ENCODE measurements around the gene ZNF280B. TPM values are rescaled to one million over a fixed set of nuclear protein-coding genes. Genes with fewer than 3 reads are reported as not detected.
"Not testable (repeated sequence)": the region's sequence is repeated elsewhere in the genome, so short reads cannot be mapped to it uniquely, and the experiment has no call there.

Gene ZNF280B
- total RNA-seq, 1 experiment from 2014 or later: 4.6 TPM

- intact Hi-C loops (cut with micrococcal nuclease; ENCODE audit: unreplicated experiment): no loop called here
Measured at GRCh38 chr22:22478470-22478869, 30.1 kb downstream of the ZNF280B start.

GRCh38 chr22:22474733-22475132 lies 33.8 kb downstream of the ZNF280B start:
- no peak for DNase-seq
- no peak for TF ChIP-seq CTCF (IDR thresholded peaks at IDR 0.05; ENCODE audit: unreplicated experiment)
- H3K9me3 Mint-ChIP-seq (ENCODE audit: low read depth, unreplicated experiment): no peaks in the 10 kb centered on the region
- CTCF ChIA-PET: no interaction called here
- H3K4me1 Mint-ChIP-seq (ENCODE audit: low read depth, unreplicated experiment): no peaks in the 10 kb centered on the region
- H3K36me3 Mint-ChIP-seq (ENCODE audit: insufficient read depth, unreplicated experiment): no peaks in the 10 kb centered on the region
- intact Hi-C loops (cut with micrococcal nuclease; ENCODE audit: unreplicated experiment): no loop called here
- H3K27me3 Mint-ChIP-seq (ENCODE audit: unreplicated experiment): peaks cover 18% of the 10 kb centered on the region
- no peak overlapping the region for H3K4me3 Mint-ChIP-seq (ENCODE audit: low read depth, unreplicated experiment)
- BruUV-seq (replicated peaks): no TSS peak
- no peak overlapping the region for H3K27ac Mint-ChIP-seq (ENCODE audit: unreplicated experiment)

More at GRCh38 chr22:22478470-22478869, 30.1 kb downstream of the ZNF280B start:
- TF ChIP-seq CTCF (IDR thresholded peaks at IDR 0.05; ENCODE audit: unreplicated experiment): no peak
- Mint-ChIP-seq H3K27ac (ENCODE audit: unreplicated experiment) (no peak overlapping the region), H3K36me3 (ENCODE audit: insufficient read depth, unreplicated experiment) (no peaks in the 10 kb centered on the region), H3K27me3 (ENCODE audit: unreplicated experiment) (no peaks in the 10 kb centered on the region), H3K4me3 (ENCODE audit: low read depth, unreplicated experiment) (no peak overlapping the region), H3K9me3 (ENCODE audit: low read depth, unreplicated experiment) (no peaks in the 10 kb centered on the region), H3K4me1 (ENCODE audit: low read depth, unreplicated experiment) (peaks cover 9% of the 10 kb centered on the region)
- no peak for DNase-seq
- no TSS peak for BruUV-seq (replicated peaks)
- CTCF ChIA-PET: interaction anchor here (0.9 kb wide), 1 partner anchor 23 kb away, joined by 3 read pairs; no protein-coding TSS in a partner anchor

DNA sequence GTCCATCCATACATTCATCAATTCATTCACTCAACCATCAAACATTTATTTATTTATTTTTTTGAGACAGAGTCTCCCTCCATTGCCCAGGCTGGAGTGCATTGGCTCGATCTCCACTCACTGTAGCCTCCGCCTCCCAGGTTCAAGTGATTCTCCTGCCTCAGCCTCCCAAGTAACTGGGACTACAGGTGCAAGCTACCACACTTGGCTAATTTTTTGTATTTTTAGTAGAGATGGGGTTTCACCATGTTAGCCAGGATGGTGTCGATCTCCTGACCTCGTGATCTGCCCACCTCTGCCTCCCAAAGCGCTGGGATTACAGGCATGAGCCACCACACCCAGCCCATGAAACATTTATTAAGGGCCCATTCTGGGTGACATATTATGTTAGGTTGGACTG lies 37.4 kb downstream of the ZNF280B start:
- CTCF ChIA-PET; intact Hi-C loops (cut with micrococcal nuclease; ENCODE audit: unreplicated experiment); H3K36me3 Mint-ChIP-seq (ENCODE audit: insufficient read depth, unreplicated experiment); H3K4me1 Mint-ChIP-seq (ENCODE audit: low read depth, unreplicated experiment); H3K9me3 Mint-ChIP-seq (ENCODE audit: low read depth, unreplicated experiment); BruUV-seq (replicated peaks); DNase-seq; H3K4me3 Mint-ChIP-seq (ENCODE audit: low read depth, unreplicated experiment); H3K27ac Mint-ChIP-seq (ENCODE audit: unreplicated experiment): not testable (repeated sequence)
- H3K27me3 Mint-ChIP-seq (ENCODE audit: unreplicated experiment): peaks cover 54% of the 10 kb centered on the region

- H3K27me3 Mint-ChIP-seq (ENCODE audit: unreplicated experiment): peaks cover 70% of the 10 kb centered on the region
- H3K4me1 Mint-ChIP-seq (ENCODE audit: low read depth, unreplicated experiment): no peaks in the 10 kb centered on the region
- no peak for TF ChIP-seq CTCF (IDR thresholded peaks at IDR 0.05; ENCODE audit: unreplicated experiment)
- H3K36me3 Mint-ChIP-seq (ENCODE audit: insufficient read depth, unreplicated experiment): no peaks in the 10 kb centered on the region
- H3K9me3 Mint-ChIP-seq (ENCODE audit: low read depth, unreplicated experiment): no peaks in the 10 kb centered on the region
- BruUV-seq (replicated peaks): no TSS peak
- CTCF ChIA-PET: no interaction called here
- no peak overlapping the region for H3K27ac Mint-ChIP-seq (ENCODE audit: unreplicated experiment)
- DNase-seq: no peak
- intact Hi-C loops (cut with micrococcal nuclease; ENCODE audit: unreplicated experiment): loop anchor here (10.0 kb wide), 1 partner anchor 415 kb away; the partner anchor contains the start of gene IGLL5
- no peak overlapping the region for H3K4me3 Mint-ChIP-seq (ENCODE audit: low read depth, unreplicated experiment)
Measured at GRCh38 chr22:22469527-22469926, 39.0 kb downstream of the ZNF280B start.

DNA sequence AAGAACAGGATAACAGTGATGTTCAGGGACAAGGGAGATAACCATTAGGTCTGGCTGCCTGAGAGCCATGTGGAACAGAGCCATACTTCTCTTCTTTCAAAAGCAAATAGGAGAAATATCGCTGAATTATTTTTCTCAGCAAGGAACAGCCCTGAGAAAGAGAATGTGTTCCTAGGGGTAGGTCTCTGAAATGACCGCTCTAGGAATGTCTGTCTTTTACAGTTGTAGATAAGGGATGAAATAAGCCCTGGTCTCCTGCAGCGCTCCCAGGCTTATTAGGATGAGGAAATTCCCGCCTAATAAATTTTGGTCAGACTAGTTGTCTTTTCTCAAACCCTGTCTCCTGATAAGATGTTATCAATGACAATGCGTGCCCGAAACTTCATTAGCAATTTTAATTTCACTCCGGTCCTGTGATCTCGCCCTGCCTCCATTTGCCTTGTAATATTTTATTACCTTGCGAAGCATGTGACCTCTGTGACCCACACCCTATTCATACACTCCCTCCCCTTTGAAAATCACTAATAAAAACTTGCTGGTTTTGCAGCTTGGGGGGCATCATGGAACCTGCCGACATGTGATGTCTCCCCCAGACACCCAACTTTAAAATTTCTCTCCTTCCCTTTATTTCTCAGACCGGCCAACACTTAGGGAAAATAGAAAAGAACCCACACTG lies 39.6 kb downstream of the ZNF280B start:
- H3K27me3 Mint-ChIP-seq (ENCODE audit: unreplicated experiment): peaks cover 76% of the 10 kb centered on the region
- H3K36me3 Mint-ChIP-seq (ENCODE audit: insufficient read depth, unreplicated experiment); CTCF ChIA-PET; H3K4me3 Mint-ChIP-seq (ENCODE audit: low read depth, unreplicated experiment); BruUV-seq (replicated peaks); H3K4me1 Mint-ChIP-seq (ENCODE audit: low read depth, unreplicated experiment); H3K27ac Mint-ChIP-seq (ENCODE audit: unreplicated experiment); DNase-seq; H3K9me3 Mint-ChIP-seq (ENCODE audit: low read depth, unreplicated experiment): not testable (repeated sequence)
- intact Hi-C loops (cut with micrococcal nuclease; ENCODE audit: unreplicated experiment): loop anchor here (10.0 kb wide), 1 partner anchor 416 kb away; the partner anchor contains the start of gene IGLL5

Data from Calu3 (cell line).